Parathyroid adenoma (tissue), 2 donors: ENCODE data around the gene ZCCHC8.

Experiments used
- H2AFZ ChIP-seq: fragments of 300-600 bp; sonication (generic); one replicate; pipeline ENCODE4 v1.7.0; 2017; ENCODE audit warnings: antibody characterized with exemption, mild to moderate bottlenecking
- H3K27ac ChIP-seq: fragments of 300-600 bp; sonication (generic); one replicate; pipeline ENCODE4 v1.7.0; 2017
- H3K27me3 ChIP-seq: fragments of 300-600 bp; sonication (generic); one replicate; pipeline ENCODE4 v1.7.0; 2017; ENCODE audit warnings: low read length; ENCODE audit not compliant: control insufficient read depth, insufficient read depth
- H3K36me3 ChIP-seq: fragments of 300-600 bp; sonication (generic); one replicate; pipeline ENCODE4 v1.7.0; 2017; ENCODE audit warnings: low read length; ENCODE audit not compliant: control insufficient read depth, insufficient read depth
- H3K4me1 ChIP-seq: fragments of 300-600 bp; sonication (generic); one replicate; pipeline ENCODE4 v1.7.0; 2017; ENCODE audit warnings: control low read depth
- H3K4me2 ChIP-seq: fragments of 300-600 bp; sonication (generic); one replicate; pipeline ENCODE4 v1.7.0; 2017; ENCODE audit warnings: low read length
- H3K4me3 ChIP-seq: fragments of 300-600 bp; sonication (generic); one replicate; pipeline ENCODE4 v1.7.0; 2017; ENCODE audit warnings: low read depth, low read length
- H3K79me2 ChIP-seq: fragments of 300-600 bp; sonication (generic); one replicate; pipeline ENCODE4 v1.7.0; 2017; ENCODE audit warnings: control low read depth
- H3K9ac ChIP-seq: fragments of 300-600 bp; sonication (generic); one replicate; pipeline ENCODE4 v1.7.0; 2017; ENCODE audit warnings: mild to moderate bottlenecking
- H3K9me3 ChIP-seq: fragments of 300-600 bp; sonication (generic); one replicate; pipeline ENCODE4 v1.7.0; 2017; ENCODE audit warnings: low read length; ENCODE audit not compliant: control insufficient read depth
- CTCF ChIP-seq: fragments of 300-600 bp; sonication (generic); IDR thresholded peaks from one replicate; pipeline ENCODE4 v1.7.0; 2017; ENCODE audit warnings: antibody characterized with exemption, mild to moderate bottlenecking
- donor health status: primary hyperparathyroidism.

The ZCCHC8 gene

GRCh38 chr12:122519418-122519817 lies 18.7 kb upstream of the ZCCHC8 start:
- H3K4me2 ChIP-seq: no peak overlapping the region
- peaks cover 5% of the 10 kb centered on the region for H3K4me1 ChIP-seq

GRCh38 chr12:122518908-122519307 lies 18.2 kb upstream of the ZCCHC8 start:
- H3K9me3 ChIP-seq: no peaks in the 10 kb centered on the region
- H3K4me1 ChIP-seq: peaks cover 5% of the 10 kb centered on the region
- no peak overlapping the region for H2AFZ ChIP-seq
- H3K4me2 ChIP-seq: no peak overlapping the region
- H3K27me3 ChIP-seq: no peaks in the 10 kb centered on the region
- TF ChIP-seq CTCF: no peak
- H3K9ac ChIP-seq: no peak overlapping the region
- no peak overlapping the region for H3K27ac ChIP-seq
- H3K36me3 ChIP-seq: no peaks in the 10 kb centered on the region
- H3K4me3 ChIP-seq: no peak overlapping the region
- peaks cover 37% of the 10 kb centered on the region for H3K79me2 ChIP-seq

More at GRCh38 chr12:122519418-122519817, 18.7 kb upstream of the ZCCHC8 start:
- Histone ChIP-seq H3K27me3 (no peaks in the 10 kb centered on the region), H3K9me3 (no peaks in the 10 kb centered on the region), H3K27ac (no peak overlapping the region), H3K4me3 (no peak overlapping the region), H3K79me2 (peaks cover 42% of the 10 kb centered on the region), H3K36me3 (no peaks in the 10 kb centered on the region), H3K9ac (no peak overlapping the region), H2AFZ (no peak overlapping the region)
- no peak for TF ChIP-seq CTCF

- H3K27ac ChIP-seq: no peak overlapping the region
- H3K9me3 ChIP-seq: no peaks in the 10 kb centered on the region
- H3K36me3 ChIP-seq: no peaks in the 10 kb centered on the region
- H3K79me2 ChIP-seq: peaks cover 30% of the 10 kb centered on the region
- H2AFZ ChIP-seq: no peak overlapping the region
- no peaks in the 10 kb centered on the region for H3K27me3 ChIP-seq
- no peaks in the 10 kb centered on the region for H3K4me1 ChIP-seq
- TF ChIP-seq CTCF: no peak
- no peak overlapping the region for H3K4me3 ChIP-seq
- no peak overlapping the region for H3K4me2 ChIP-seq
- no peak overlapping the region for H3K9ac ChIP-seq
These were observed 17.1 kb upstream of the ZCCHC8 start for GRCh38 chr12:122517877-122518276.

- Histone ChIP-seq H3K36me3 (no peaks in the 10 kb centered on the region), H2AFZ (no peak overlapping the region), H3K4me3 (no peak overlapping the region), H3K4me1 (no peaks in the 10 kb centered on the region), H3K4me2 (no peak overlapping the region), H3K9me3 (no peaks in the 10 kb centered on the region), H3K9ac (no peak overlapping the region), H3K27ac (no peak overlapping the region), H3K27me3 (no peaks in the 10 kb centered on the region), H3K79me2 (peaks cover 26% of the 10 kb centered on the region)
- TF ChIP-seq CTCF: no peak
These were observed 16.0 kb upstream of the ZCCHC8 start for GRCh38 chr12:122516544-122517361.

- Histone ChIP-seq H3K27ac (no peak overlapping the region), H3K36me3 (no peaks in the 10 kb centered on the region), H3K4me2 (no peak overlapping the region), H3K4me3 (no peak overlapping the region), H3K4me1 (no peaks in the 10 kb centered on the region), H3K9me3 (no peaks in the 10 kb centered on the region), H3K79me2 (peaks cover 16% of the 10 kb centered on the region), H3K27me3 (no peaks in the 10 kb centered on the region), H3K9ac (no peak overlapping the region), H2AFZ (no peak overlapping the region)
- TF ChIP-seq CTCF: no peak
These were observed 14.5 kb upstream of the ZCCHC8 start for GRCh38 chr12:122515275-122515674.
